Measurements from ENCODE around the gene YPEL5.
A peak's percentile ranks its signal among the peaks of the same experiment; 100 is the strongest.
"Not testable (repeated sequence)": the region's sequence is repeated elsewhere in the genome, so short reads cannot be mapped to it uniquely, and the experiment has no call there.

The YPEL5 gene

DNA sequence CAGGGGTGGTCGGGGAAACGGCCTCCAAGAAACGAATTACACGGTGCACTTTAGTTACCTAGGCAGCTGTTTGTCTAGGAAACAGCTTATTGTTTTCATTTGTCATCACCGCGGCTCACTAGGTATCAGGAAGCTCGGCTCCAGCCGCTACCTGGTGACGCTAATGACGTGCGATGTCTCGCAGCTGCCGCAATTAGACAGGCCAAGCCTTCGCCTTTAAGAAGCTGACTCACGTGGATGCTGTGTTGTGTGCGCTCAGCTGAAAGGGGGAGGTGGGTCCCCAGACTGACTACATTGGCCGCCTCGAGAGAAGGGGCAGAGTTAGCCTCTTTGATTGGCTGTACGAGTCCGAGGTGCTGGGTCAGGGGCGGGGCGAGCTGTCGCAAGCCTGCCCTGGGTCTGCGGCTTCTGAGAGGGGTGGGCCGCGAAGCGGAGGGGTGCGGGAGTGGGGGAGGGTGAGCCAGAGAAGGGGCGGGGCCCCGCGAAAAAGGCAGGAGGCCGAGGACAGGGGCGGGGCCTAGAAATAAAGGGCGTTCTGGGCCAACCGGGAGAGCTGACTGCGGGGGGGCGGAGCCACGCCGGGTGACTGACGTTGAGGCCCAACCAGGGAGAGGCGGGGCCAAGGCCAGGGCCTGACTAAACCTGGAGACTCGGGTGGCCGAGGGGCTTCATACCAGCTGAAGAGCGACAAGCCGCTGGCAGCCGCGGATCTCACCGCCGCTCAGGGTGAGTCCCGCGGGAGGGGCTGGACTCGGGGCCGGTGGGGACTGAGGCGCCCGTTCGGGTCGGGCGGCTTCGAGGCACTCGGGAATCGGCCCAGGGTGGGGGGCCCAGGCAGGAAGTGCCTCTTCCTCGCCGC is at the start of gene YPEL5:
TSS of gene YPEL5 (plus strand) at position 671 of the 859 bp plus-strand sequence. CDS start 9,645 bp downstream, outside the sequence.
- peak; percentile 99 for DNase-seq (ENCODE audit: low spot score)

DNA sequence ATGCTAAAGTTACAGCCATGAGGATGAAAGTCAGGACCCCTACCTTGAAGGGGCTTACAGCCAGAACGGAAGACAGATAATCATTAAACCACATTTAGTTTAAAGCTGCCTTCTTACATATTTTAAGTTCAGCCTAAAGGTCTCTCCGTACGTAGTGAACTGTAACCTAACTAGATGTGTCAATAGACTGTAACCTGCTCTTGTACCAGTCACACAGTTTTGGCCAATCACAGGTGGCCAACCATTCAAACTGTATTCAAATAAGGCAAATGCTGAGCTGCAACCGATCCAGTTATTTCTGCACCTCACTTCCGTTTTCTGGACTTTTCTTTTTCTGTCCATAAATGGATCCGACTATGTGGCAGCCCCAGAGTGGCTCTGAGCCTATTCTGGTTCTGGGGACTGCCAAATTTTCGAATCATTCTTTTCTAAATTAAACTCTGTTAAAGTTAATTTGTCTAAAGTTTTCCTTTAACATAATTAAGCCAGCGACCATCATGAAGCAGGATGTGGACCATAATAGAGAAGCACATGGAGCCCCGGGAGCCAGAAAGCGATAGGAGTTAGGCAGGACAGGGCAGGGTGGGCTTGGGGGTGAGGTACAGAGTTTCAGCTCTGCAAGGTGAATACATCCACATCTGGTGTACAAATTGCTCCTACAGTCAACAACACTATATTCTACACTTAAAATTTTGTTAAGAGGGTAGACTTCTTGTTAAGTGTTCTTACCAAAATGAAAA is 48.4 kb upstream of the YPEL5 start:
- DNase-seq (ENCODE audit: low spot score): no peak

DNA sequence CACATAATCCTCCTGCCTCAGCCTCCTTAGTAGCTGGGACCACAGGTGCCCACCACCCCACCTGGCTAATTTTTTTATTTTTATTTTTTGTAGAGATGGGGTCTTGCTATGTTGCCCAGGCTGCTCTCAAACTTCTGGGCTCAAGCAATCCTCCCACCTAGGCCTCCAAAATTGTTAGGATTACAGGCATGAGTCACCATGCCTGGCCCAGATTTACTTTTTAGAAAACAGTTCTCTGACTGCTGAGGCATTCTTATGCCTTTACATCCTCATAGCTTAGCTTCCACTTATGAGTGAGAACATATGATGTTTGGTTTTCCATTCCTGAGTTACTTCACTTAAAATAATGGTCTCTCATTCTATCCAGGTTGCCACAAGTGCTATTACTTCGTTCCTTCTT is 47.4 kb upstream of the YPEL5 start:
- not testable (repeated sequence) for DNase-seq (ENCODE audit: low spot score)

DNA sequence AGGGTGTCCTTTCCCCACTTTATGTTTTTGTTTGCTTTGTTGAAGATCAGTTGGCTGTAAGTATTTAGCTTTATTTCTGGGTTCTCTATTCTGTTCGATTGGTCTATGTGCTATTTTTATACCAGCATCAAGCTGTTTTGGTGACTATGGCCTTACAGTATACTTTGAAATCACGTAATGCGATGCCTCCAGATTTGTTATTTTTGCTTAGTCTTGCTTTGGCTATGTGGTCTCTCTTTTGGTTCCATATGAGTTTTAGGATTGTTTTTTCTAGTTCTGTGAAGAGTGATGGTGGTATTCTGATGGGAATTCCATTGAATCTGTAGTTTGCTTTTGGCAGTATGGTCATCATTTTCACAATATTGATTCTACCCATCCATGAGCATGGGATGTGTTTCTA is 46.1 kb upstream of the YPEL5 start:
- DNase-seq (ENCODE audit: low spot score): not testable (repeated sequence)

DNA sequence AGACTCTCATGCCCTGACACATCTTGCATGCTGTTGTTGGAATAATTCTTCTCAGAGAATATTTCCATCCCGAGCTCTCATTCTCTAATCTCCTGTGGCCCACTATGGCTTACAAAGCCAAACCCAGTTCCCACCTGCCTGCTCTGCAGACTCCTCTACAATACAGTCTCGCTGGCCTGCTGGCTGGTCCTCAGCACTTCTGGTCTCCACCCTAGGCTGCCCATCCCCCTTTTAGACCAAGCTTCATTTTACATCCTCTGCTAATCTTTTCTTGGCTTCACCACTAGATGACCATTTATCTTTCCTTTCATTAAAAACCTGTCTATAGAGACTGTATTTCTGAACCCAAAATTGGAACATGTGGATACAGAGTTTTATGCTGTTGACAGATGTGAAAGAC is 42.5 kb upstream of the YPEL5 start:
- DNase-seq (ENCODE audit: low spot score): no peak

DNA sequence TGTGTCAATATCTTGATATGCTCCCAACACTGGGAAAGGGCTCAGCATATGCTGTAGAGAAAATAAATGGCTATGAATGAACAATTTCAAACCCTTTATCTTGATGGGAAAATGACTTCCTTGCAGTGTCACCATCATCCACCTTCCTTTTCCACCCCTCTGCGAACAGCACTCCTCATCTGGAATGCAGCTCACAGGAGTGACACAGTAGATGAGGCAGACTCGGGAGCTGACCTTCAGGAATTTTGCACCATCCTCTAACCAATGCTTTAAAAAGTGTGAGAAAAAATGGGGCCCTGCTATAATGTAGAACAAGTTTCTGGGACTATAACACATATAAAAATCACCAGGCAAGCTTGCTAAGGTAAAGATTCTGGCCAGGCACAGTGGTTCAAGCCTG is 41.3 kb upstream of the YPEL5 start:
- no peak for DNase-seq (ENCODE audit: low spot score)

DNA sequence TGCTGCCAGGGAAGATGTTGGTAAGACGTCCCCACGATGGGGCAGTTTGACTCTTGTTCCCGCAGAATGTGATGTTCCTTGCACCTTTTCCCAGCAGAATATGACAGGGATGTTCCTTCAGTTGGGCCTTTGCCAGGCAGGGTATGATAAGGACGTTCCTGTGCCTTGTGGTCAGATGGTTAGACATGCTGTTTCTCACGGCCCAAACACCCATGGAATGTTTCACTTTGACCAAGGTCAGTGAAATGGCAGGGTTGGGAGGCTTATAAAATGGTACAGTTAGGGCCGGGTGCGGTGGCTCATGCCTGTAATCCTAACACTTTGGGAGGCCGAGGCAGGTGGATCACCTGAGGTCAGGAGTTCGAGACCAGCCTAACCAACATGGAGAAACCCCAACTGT is 40.3 kb upstream of the YPEL5 start:
- DNase-seq (ENCODE audit: low spot score): no peak

DNA sequence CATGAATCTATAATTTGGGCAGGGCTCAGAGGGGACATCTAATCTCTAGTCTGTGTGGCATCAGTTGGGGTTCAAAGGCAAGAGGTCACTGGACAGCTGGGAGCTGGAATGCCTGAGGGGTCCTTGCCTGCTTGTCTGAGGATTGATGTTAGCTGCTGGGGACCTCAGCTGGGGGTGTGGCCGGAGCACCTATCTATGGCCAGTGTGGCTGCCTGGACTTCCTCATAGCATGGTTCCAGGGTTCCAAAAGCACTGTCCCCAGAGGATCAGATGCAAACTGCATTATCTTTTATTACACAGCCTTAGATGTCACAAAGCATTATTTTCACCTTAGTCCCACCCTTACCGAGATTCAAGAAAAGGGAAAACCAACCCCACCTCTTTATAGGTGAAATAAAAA is 38.6 kb upstream of the YPEL5 start:
- DNase-seq (ENCODE audit: low spot score): no peak

DNA sequence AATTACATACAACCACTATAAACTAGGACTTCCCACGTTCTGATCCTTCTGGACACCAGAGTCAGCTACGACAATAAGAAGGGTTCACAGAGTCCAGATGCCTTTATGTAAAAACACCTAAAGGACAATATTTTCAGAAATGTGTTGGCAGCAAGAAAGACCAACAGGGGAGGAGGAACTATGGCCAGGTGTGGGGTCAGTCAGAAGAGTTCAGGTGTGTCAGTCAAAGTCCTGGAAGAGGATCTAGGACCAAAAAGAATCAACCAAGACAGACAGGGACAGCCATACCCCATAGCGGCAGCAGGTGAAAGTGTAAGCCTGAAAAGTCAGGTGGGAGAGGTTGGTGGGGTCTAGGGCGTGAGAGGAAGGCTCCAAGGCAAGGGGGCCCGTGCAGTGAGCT is 38.0 kb upstream of the YPEL5 start:
- DNase-seq (ENCODE audit: low spot score): no peak

DNA sequence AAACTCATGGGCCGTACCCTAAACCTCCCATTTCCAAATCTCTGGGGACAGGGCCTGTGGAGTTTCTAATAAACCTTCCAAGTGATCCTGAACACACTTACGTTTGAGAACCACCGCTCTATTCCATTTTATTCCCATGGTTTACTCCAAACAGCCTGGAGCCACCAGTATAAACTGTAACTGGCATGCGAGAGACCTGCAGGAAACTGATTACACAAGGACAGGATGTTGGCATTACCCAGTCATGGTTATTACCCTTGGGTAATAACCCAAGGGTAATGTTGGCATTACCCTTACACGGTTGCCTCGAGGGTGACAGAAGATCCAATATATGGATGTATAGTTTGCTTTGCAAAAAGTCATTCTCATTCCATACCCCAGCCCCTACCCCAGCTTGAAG is 37.0 kb upstream of the YPEL5 start:
- DNase-seq (ENCODE audit: low spot score): no peak

DNA sequence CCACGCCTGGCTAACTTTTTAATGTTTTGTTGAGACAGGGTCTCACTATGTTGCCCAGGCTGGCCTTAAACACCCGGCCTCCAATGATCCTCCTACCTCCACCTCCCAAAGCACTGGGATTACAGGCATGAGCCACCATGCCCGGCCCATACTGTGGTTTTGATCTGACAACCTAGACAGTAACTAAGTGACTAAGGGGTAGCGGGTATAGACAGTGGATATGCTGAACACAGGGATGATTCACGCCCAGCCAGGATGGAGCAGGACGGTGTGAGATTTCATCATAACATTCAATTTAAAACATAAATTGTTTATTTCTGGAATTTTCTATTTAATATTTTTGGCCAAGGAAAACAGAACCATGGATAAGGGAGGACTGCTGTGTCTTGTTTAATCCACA is 36.0 kb upstream of the YPEL5 start:
- DNase-seq (ENCODE audit: low spot score): no peak

DNA sequence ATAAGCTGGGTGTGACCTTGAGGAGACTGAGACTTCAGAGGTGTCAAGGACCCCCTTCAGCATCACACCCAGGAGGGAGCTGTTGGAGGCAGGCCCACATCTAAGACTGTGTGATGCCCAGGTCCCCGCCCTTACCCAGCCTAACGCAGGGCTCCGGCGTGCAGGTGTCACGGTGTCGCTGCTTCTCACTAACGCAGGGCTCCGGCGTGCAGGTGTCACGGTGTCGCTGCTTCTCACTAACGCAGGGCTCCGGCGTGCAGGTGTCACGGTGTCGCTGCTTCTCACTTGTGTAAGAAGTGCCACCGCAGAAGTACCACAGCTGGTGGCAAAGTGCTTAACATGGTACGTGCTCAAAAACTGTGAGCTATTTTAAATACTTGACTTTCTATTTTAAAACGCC is 35.6 kb upstream of the YPEL5 start:
- not testable (repeated sequence) for DNase-seq (ENCODE audit: low spot score)

DNA sequence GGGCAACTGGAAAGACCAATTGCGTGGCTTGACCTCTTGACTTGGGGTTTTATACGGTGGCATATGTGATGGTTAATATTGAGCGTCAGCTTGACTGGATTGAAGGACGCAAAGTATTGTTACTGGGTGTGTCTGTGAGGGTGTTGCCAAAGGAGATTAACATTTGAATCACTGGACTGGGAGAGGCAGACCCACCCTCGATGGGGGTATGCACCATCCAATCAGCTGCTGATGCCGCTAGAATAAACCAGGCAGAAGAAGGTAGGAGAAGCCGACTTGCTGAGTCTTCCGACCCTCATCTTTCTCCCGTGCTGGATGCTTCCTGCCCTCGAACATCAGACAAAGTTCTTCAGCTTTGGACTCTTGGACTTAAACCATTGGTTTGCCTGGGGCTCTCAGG is 34.2 kb upstream of the YPEL5 start:
- DNase-seq (ENCODE audit: low spot score): no peak

DNA sequence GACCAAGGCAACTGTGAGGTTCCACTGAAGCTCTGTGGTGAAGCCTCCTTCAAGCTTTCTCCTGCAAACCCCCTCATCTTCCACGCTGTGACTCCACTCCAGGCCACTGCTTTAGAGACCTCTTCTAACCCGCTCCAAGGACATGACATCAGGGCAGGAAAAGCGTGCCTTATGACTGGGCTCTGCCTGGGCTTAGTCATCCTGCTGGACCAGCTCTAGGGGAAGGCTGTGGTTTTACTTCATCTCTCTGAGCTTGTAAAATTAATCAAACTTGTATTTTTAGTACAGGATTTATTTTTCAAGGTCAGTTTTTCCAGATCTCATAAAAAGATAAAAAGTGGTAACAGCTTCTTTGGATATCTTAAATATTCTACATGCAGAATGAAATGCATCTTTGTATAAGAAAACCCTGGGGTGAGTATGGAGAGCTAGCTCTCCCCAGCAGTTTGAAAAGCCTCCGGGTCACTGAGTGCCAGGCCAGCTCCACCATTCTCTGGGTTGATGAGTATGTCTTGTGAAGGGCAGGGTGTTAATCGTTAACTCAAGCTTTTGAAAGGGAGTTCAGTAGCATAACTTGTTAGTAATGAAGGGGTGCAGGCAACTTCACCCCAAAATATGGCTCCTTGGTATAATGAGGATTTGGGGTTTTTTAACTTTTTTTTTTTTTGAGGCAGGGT is 33.1 kb upstream of the YPEL5 start:
- no peak for DNase-seq (ENCODE audit: low spot score)

DNA sequence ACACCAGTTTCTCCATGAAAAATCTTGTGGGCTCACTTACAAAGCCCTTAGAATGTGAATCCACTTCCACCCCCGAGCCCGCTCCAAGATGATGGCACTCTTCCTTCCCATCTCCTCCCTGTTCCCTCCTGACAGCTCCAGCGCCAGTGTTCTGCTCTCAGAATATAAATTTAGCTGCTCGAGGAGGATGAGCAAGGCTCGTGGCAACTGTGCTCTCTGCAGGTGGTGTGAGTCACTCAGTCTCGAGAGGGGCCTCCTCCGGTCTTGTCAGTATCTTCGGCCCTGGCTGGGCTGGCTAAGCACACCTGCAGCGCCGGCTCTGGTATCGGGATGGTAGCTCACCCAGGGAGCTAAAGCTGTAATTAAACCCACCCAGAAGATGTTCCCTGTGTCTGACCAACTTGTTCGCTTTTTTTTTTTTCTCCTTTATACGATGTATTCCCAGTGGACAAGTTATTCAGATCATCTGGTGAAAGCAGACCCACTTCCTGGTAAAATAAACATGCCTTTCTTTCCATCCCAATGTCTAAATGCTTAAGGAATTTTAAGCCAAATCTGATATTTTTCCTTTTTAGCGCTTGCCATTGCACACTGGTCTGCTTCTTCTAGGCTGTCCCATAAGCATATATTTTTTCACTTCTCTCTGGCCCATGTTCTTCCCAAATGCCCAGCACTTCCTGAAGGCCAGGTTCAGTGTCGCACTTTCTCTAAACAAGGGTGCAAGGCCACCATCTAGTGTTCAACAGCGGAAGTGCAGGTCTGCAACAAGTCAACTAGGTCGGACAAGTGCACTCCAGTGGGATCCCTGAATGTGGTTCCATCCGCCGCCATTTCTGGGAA is 31.4 kb upstream of the YPEL5 start:
- no peak for DNase-seq (ENCODE audit: low spot score)

DNA sequence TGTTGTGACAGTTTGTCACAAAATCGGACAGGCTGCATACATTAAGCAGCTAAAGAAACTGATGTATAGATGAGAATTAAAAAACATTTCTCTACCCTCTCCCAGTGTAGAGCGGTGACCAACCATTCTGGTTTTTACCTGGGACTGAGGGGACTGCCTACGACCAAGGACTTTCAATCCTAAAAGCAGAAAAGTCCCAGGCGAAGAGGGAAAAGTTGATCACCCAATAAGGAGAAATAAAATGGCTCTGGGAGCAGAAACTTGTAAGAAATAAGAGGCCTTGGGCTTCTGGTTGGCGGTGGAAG is 30.9 kb upstream of the YPEL5 start:
- DNase-seq (ENCODE audit: low spot score): no peak

DNA sequence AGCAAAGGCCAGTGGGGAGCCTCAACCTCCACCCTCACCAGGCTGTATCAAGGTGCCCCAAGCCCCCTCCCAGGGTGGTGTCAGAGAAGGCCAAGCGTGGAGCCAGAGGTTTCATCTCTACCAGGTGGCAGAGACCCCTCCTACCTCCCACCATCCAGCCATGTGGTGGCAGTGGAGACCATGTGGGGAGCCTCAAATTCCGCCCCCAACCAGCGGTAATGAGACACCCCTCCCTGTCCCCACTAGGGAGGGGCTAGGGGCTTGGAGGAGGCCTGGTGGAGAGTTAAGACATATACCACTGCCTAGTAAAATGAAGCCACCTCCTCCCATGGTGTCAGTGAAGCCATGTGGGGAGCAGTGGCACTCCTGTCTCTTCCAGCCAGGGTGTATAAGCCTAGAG is 24.4 kb upstream of the YPEL5 start:
- no peak for DNase-seq (ENCODE audit: low spot score)

DNA sequence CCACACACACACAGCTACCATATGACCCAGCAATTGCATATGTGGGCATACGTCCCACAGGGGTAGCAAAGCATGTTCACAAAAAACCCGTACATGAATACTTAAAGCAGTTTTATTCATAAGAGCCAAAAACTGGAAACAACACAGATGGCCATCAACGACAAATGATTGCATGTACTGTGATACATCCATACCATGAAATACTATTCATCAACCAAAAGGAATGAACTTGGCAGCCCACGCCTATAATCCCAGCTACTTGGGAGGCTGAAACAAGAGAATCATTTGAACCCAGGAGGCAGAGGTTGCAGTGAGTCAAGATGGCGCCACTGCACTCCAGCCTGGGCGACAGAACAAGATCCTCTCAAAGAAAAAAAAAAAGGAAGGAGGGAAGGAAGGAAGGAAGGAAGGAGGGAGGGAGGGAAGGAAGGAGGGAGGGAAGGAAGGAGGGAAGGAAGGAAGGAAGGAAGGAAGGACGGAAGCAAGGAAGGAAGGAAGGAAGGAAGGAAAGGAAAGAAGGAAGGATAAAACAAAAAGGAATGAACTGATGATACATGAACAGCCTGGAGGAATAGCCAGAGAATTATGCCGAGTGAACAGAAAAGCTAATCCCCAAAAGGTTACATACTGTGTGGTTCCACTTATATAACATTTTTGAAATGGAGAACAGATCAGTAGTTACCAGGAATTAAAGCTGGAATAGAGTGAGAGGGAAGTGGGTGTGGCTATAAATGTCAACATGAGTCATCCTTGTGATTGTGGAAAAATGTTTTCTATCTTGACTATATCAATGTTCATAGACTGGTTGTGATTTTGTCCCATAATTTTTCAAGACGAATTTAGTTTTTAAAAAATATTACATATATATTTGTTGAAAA is 19.6 kb upstream of the YPEL5 start:
- no peak for DNase-seq (ENCODE audit: low spot score)

DNA sequence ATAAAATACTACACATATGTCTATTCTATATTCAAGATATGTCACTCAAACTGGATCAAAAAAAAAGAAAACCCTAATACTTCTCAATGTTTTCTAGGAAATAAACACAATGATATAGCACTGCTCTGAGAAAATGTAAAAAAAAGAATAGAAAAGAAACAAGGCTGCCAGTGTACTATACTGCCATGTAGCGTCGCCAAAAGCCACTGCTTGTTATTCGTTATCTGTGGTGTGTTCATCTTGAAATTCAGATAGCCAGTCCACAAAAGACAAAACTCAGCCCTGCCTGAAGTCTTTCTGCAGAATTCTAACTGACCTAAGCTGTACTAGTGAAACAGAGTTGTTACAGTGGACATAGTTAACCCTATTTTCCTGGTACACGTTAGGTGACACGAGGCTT is 12.2 kb upstream of the YPEL5 start:
- DNase-seq (ENCODE audit: low spot score): no peak

DNA sequence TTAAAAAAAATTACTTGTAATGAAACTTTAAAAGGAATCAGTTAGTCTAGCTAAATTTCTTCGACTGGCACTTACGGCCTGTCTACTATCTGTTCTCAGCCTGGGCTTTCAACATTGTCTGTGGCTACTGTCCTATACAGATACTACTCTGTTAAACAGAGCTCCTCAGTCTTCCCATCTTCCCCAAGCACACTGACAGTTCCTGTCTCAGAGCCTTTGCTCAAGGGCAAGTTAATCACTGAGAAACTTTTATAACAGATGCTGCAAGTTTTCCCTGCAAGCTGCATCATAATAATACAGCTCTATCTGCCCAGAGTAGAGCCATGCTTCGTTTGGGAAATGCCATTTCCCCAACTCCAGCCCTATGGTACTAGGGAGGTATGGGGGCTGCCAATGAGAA is 11.3 kb upstream of the YPEL5 start:
- DNase-seq (ENCODE audit: low spot score): no peak

DNA sequence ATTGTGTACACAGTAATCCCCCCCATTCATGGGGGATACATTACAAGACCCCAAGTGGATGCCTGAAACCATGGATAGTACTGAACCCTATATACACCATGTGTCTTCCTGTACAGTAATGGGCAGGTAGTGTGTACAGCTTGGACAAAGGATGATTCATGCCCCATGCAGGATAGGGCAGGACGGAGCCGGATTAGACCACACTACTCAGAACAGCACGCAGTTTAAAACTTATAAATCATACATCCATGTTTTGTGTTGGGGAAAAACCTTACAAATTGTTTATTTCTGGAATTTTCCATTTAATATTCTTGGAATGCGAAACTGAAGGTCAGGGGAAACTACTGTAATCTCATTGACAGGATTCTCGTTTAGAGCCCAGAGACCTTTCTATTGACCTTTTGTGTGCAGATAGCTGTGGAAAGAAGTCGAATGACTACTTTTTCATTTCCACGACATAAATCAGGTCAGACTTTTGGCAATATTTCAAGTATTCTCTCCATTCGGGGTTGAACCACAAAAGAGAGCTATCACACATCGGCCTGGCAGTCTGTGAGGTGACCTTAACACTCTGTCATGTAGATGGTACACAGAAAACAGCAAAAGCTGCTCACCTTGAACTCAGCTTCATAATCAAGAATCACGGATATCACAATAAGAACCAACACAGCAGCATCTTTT is 9.9 kb upstream of the YPEL5 start:
- DNase-seq (ENCODE audit: low spot score): no peak
